NCI-H1436 treated with DMSO at 0.1 percent for 48 hours (cell line): ENCODE results near the gene POLR2H.
A peak's percentile ranks its signal among the peaks of the same experiment; 100 is the strongest.

Experiments
- DNase-seq: peaks from one replicate; lab custom pipeline; 2025; lab: John Stamatoyannopoulos, UW

Gene POLR2H

GRCh38 chr3:184387174-184387714 lies 25.7 kb downstream of the POLR2H start:
- no peak for DNase-seq

DNA sequence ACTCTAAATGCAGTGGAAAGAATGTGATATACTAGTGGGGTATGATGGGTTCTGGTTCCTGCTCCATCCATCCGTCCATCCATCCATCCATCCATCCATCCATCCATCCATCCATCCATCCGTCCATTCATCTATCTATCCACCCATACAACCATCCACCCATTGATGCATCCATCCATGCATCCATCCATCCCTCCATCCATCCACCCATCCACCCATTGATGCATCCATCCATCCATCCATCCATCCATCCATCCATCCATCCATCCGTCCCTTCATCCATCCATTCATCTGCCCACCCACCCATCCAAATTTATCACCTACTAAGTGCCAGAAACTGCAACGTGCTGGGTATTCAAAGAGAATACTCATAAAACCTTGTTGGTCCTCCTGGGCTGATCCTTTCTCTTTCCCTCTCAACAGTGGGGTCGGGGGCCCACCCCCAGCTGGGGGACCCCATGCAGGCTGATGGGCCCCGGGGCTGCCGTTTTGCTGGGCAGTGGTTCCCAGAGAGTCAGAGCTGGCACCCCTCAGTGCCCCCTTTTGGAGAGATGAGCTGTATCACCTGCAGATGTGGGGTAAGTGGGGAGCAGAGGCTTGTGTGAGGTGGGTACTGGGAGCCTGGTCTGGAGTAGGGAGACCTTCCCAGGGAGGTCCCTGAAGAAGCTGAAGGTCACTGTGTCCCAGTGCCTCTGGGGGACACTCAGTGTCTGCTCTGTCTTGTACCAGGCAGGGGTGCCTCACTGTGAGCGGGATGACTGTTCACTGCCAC lies 26.8 kb downstream of the POLR2H start:
- no peak for DNase-seq

- no peak for DNase-seq
These were observed 27.4 kb downstream of the POLR2H start for GRCh38 chr3:184388936-184389230.

- no peak for DNase-seq
These were observed 27.9 kb downstream of the POLR2H start for GRCh38 chr3:184389384-184389783.

GRCh38 chr3:184389935-184390528 lies 28.5 kb downstream of the POLR2H start:
- no peak for DNase-seq

DNA sequence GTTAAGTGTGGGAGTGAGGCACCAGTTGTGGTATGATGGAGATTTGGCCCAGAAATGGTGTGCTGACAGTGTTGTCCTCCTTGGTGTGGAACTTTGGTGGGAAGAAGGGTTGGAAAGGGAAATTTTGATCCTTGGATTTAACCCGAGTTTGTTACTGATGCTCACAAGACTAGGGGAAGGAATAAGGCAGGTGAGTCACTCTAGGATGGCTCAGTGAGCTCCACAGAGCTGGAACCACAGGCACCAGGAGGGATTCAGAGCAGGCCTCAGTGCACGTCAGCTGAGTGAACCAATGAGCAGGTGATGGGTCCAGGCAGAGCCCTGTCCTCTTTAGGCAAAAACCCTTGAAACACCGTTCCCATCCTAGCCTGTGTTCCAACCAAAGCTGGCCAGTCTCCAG lies 29.8 kb downstream of the POLR2H start:
- DNase-seq = no peak

GRCh38 chr3:184395320-184395660 lies 33.8 kb downstream of the POLR2H start:
- DNase-seq = no peak

DNA sequence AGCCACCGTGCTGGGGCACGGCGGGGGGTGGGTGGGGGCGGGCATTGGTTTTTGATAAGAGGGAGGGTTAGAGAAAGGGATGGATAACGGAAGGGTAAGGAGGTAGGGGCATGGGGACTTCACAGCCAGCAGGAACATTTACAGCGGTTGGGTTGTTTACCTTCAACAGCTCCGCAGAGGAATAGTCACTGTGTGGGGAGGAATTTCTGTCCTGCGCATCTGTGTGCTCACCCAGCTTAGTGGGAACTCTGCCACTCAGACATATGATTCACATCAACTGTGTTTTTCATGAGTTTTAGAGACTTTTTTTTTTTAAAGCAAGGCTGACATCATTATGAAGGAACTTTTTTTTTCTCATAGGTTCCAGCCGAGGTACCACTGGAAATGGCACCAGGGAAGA lies 37.9 kb downstream of the POLR2H start:
- no peak for DNase-seq

GRCh38 chr3:184405075-184406030 lies 43.8 kb downstream of the POLR2H start:
- no peak for DNase-seq

DNA sequence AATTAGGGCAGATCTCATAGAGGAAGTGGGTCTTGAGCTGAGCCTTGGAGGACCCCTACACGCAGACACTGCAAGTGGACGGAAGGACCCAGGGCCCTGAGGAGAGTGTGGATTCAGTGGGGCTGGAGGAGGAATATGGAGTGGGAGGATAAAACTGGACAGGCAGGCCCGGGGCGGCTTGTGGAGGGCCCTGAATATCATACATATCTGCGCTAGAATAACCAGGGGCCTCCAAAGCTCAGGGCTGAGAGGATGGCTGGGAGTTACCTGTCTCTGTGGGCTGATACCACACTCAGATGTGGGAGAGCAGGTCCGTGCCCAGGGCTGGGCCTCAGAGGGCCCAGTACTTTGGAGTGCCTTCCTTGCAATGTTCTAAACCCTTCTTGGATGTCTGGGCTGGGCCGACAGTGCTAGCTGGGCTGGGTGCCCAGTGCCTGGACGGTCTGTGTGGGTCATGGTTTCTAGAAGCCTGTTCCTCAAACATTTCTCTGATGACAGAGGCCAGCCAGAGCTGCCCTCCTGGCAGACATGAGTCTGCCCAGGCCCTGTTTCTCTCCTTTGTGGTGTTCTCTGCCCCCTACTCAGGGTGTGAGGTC lies 47.9 kb downstream of the POLR2H start:
- DNase-seq = no peak

GRCh38 chr3:184409946-184410500 lies 48.5 kb downstream of the POLR2H start:
- DNase-seq = no peak

- no peak for DNase-seq
These were observed 53.1 kb downstream of the POLR2H start for GRCh38 chr3:184414418-184415202.

GRCh38 chr3:184415203-184415490 lies 53.6 kb downstream of the POLR2H start:
- DNase-seq = no peak

DNA sequence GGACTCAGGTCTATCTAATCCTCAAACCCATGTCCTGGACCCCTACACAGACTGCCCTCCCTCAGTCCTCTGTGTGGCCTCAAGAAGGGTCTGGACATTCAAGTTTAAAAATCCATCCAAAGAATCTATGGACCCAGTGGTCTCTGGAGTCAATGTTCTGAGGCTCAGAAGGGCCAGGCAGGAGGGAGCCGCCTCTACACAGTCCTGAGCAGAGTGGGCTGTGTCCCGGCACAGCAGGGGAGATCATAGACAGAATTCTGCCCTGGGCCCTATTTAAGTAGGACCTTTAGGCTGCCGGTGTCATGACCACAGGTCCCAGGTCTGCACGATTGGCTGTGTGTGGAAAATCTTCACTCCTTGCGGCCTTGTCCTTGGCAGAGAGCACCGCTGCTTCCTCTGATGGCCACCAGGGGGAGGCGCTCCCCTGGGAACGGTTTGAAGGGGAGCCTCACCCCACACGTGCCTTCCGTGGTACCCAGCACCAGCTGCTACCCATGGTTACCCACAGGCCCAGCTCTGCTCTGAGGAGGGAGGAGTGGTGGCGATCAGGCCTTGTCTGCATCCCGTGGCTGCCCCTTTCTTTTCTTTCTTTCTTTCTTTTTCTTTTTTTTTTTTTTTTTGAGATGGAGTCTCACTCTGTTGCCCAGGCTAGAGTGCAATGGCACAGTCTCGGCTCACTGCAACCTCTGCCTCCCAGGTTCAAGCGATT lies 56.3 kb downstream of the POLR2H start:
- peak; percentile 1 for DNase-seq
